OCI-LY1 (cell line): ENCODE measurements around the gene MFN1.

Experiments
- CTCF ChIP-seq: fragments of 200-600 bp; sonication (generic), shearing (Covaris generic); IDR thresholded peaks from 2 replicates; pipeline ENCODE4 v1.5.1; 2017; ENCODE audit warnings: mild to moderate bottlenecking, antibody characterized with exemption, low read length, moderate library complexity, mixed read lengths
- EZH2 ChIP-seq: fragments of 200-600 bp; sonication (generic), shearing (Covaris generic); IDR thresholded peaks from 2 replicates; pipeline ENCODE4 v1.8.0; 2017; ENCODE audit warnings: borderline replicate concordance, mixed run types, mild to moderate bottlenecking, antibody characterized with exemption, low read length, moderate library complexity, mixed read lengths

- TF ChIP-seq CTCF (no peak), EZH2 (no peak)
Observed at GRCh38 chr3:179332240-179332639, 15.3 kb upstream of the MFN1 start.
